Activated CD8-positive, alpha-beta memory T cell treated with anti-CD3 and anti-CD28 coated beads, Interleukin-2, amount 50 U/mL, for 1 hour (primary cell): ENCODE results near the gene DNASE1.
"Not testable (repeated sequence)": the region's sequence is repeated elsewhere in the genome, so short reads cannot be mapped to it uniquely, and the experiment has no call there.

Source experiments
- DNase-seq: peaks from one replicate; pipeline ENCODE4 v3.0.0-alpha.2; 2020; ENCODE audit errors: extremely low read depth

The DNASE1 gene

GRCh38 chr16:3640632-3641501 is 13.6 kb upstream of the DNASE1 start:
- DNase-seq = no peak

- DNase-seq = no peak
Measured at GRCh38 chr16:3641801-3642396, 12.6 kb upstream of the DNASE1 start.

GRCh38 chr16:3642397-3643094 is 11.9 kb upstream of the DNASE1 start:
- no peak for DNase-seq

GRCh38 chr16:3643095-3643730 is 11.3 kb upstream of the DNASE1 start:
- no peak for DNase-seq

DNA sequence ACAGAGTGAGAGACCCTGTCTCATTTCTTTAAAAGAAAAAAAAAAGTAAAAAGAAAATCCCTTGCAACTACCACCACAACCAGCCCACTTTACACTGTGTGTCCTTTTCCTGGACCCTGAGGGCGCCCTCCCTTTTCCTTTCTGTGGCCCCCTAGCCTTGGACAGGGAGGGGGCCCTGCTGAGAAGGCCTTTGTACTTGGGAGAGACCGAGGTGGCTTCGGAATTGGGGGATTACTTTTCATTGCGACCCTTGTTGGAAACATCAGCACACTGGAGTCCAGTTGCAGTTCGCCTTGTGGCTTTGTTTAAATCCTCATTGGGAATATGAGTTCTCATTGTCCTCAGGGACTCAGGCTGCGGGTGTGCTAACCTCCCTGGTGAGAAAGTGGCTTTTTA is 9.4 kb upstream of the DNASE1 start:
- no peak for DNase-seq

DNA sequence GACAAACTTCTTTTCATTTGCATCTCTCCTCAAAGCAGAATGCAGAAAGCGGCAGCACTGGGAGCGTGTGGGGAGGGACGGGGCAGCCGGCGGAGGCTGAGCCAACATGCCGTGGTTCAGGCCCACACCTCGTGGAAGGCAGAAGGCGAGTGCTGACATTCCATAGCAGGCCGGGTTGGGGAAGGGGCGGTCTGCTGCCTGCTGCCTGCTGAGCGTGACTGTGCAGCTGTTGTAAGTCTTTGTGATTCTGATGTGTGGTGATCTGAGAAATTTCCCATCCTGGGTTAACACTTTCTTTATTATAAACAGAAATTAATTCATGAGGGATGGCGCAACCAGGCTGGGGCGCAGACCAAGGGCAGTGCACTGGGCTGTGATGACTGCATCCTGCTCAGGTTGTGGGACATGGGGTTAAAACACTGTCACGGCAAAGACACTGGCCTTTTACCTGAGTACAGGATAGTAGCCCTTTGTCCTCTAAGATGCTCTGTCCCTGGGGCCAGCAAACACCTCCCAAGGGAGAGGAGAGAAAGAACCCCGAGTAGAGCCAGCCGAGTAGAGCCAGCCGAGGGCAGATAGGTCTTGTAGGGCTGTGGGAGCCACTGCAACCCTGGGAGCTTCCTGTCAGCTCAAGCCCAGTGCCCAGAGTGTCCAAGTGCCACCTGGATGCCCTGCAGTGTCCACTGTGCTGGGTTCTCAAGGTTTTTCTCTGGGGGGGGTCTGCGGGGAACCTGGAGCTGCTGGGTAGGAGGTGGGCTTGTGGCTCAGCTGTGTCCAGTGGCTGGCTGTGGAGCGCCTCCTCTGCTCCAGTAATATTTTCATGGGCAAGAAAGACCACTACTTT is 8.8 kb upstream of the DNASE1 start:
- no peak for DNase-seq

- DNase-seq = no peak
Measured at GRCh38 chr16:3646348-3646920, 8.1 kb upstream of the DNASE1 start.

GRCh38 chr16:3650631-3651265 is 3.7 kb upstream of the DNASE1 start:
- no peak for DNase-seq

DNA sequence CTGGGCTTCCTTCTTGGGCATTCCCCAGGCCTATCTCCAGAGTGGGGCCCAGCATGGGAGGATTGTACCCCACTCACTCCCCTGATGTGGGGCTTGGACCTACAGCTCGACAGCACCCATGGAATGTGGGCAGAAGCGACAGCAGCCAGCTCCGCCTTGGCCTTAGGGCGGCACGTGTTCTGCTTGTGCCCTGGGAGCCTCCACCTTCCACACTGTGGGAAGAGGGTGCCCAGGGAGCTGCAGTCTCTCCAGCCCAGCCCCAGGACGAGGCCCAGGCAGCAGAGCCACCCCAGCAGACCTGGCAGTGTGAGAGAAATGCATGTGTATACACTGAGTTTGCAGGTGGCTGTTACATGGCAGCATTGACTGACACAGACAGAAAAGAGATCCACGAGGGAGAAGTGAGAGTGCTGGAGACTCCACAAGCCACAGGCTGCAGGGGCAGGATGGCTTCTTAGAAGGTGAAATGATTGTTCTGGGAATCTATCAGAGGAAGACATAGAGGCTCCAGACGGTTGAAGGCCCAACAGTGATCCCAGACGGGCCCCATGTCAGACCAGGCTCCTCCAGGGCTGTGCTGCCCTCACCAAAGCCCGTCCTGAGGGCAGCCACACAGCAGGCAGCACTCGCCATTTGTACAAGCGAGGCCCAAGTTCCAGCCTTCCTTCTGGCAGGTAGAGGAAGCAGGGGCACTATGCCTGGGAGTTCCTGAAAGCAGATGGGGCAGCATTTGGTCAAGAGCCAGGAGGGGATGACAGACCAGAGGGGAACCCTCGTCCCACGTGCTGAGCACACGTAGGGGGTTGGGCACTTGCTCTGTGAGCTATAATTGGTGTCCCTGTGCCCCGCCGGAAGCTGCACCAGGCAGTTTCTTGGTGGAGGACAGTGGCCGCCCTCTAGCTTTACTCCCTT is 2.8 kb upstream of the DNASE1 start:
- no peak for DNase-seq

- DNase-seq = no peak
Measured at GRCh38 chr16:3652373-3653195, 1.9 kb upstream of the DNASE1 start.

DNA sequence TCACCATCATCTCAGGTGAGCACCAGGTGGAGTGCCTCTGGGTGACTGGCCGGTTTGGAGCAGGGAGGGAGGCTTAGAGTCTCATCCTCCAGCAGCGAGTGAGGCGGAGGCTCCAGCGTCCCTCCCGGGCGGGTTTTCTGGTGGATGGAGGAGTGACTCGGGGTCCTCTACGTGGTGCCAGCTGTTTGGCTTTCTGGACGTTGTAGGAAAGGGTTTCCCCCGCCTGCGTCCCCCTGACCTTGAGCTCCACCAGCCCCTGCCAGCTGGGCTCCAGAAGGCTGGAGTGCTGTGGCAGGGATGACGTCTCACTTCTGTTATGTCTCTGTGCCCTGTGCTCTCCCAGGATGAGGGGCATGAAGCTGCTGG is 522 bp downstream of the DNASE1 start:
- DNase-seq = no peak

GRCh38 chr16:3655396-3656159 is 1.1 kb downstream of the DNASE1 start:
- no peak for DNase-seq

- not testable (repeated sequence) for DNase-seq
Measured at GRCh38 chr16:3656160-3656490, 1.6 kb downstream of the DNASE1 start.

DNA sequence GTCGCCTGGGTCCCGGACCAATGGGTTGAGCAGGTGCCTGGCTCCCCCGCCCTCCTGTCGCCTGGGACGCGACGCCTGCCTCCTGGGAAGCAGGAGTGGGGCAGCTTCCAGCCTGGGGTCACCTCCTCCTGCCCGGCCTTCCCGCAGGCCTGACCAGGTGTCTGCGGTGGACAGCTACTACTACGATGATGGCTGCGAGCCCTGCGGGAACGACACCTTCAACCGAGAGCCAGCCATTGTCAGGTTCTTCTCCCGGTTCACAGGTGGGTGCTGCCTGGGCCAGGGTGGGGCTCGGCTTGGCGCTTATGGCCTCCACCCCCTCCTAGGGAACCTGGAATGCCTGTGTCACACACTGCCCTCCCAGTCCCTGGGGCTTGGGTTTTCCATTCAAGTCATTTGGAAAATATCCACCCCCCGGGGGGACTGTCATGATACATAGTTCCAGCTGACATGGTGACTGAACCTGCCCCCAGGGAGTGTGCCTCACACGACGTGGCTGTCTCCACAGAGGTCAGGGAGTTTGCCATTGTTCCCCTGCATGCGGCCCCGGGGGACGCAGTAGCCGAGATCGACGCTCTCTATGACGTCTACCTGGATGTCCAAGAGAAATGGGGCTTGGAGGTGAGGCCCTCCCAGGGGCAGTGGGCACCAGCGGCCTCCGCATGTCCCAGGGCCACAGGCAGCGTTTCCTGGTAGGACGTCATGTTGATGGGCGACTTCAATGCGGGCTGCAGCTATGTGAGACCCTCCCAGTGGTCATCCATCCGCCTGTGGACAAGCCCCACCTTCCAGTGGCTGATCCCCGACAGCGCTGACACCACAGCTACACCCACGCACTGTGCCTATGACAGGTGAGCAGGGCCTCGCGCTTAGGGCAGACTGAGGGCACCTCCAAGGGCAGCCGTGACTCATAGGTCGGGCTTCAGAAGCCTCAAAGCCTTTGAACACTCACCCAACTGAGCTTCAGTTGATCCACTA is 2.3 kb downstream of the DNASE1 start:
- DNase-seq = no peak

- DNase-seq = no peak
Measured at GRCh38 chr16:3659251-3659650, 4.8 kb downstream of the DNASE1 start.

- no peak for DNase-seq
Measured at GRCh38 chr16:3661311-3661710, 6.8 kb downstream of the DNASE1 start.

DNA sequence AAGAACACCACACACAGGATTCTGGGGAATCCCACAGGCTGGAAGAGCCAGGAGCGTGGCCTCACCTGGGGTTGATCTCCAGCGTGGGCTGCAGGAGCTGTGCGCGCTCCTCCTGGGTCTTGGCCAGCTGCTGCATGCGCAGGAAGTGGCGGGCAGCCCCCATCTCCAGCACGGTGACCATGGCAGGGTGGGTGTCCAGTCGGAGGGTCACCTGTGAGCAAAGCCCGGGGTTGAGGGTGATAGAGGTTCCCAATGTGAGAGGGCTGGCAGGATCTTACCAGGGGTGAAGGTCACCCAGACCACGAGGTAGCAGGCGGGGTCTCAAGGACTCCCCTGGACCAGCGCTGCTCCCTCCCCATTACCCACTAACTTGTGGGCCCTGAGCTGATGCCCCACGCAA is 7.4 kb downstream of the DNASE1 start:
- no peak for DNase-seq
